ENCODE results near the gene MCRS1. TPM values are rescaled to one million over a fixed set of nuclear protein-coding genes. Genes with fewer than 3 reads are reported as not detected.
"Not testable (repeated sequence)": the region's sequence is repeated elsewhere in the genome, so short reads cannot be mapped to it uniquely, and the experiment has no call there.

MCRS1 gene
- total RNA-seq, 4 donors from 2014 or later = 43.7 to 71.9 (median 56.4) TPM

- TF ChIP-seq EP300 (IDR thresholded peaks at IDR 0.05) (no peak), CTCF (IDR thresholded peaks at IDR 0.05) (no peak), POLR2AphosphoS5 (IDR thresholded peaks at IDR 0.05) (no peak), POLR2A (IDR thresholded peaks at IDR 0.05; ENCODE audit: low read depth) (no peak)
- WGBS = 82% methylated on average over 13 of the region's 13 CpGs
- Histone ChIP-seq H3K27me3 (peaks cover 6 to 50% (median 23%) of the 10 kb centered on the region in 4 donors), H3K4me3 (no peak overlapping the region), H3K4me1 (peaks cover 14 to 26% (median 23%) of the 10 kb centered on the region in 4 donors), H3K27ac (replicated peaks in 1 of 4) (no peak overlapping the region), H3K36me3 (no peaks in the 10 kb centered on the region), H3K9me3 (no peaks in the 10 kb centered on the region)
- no peak for DNase-seq (ENCODE audit: extremely low spot score)
- intact Hi-C loops (cut with DNase I) = no loop called here
These were observed 33.1 kb downstream of the MCRS1 start for GRCh38 chr12:49534731-49535278.

- H3K27ac ChIP-seq (replicated peaks in 1 of 4); H3K4me3 ChIP-seq; H3K9me3 ChIP-seq; DNase-seq (ENCODE audit: extremely low spot score); H3K36me3 ChIP-seq; intact Hi-C loops (cut with DNase I): not testable (repeated sequence)
- 95% methylated on average over 5 of the region's 5 CpGs for WGBS
- Histone ChIP-seq H3K27me3 (peaks cover 6 to 43% (median 16%) of the 10 kb centered on the region in 4 donors), H3K4me1 (peaks cover 14 to 21% (median 18%) of the 10 kb centered on the region in 4 donors)
These were observed 33.8 kb downstream of the MCRS1 start for GRCh38 chr12:49534122-49534521.

GRCh38 chr12:49533331-49533730 lies 34.6 kb downstream of the MCRS1 start:
- peaks cover 9 to 14% (median 11%) of the 10 kb centered on the region in 4 donors for H3K4me1 ChIP-seq
- intact Hi-C loops (cut with DNase I) = no loop called here
- no peak overlapping the region for H3K4me3 ChIP-seq
- WGBS = 89% methylated on average over 10 of the region's 10 CpGs
- DNase-seq (ENCODE audit: extremely low spot score) = no peak
- peaks cover 2 to 35% (median 10%) of the 10 kb centered on the region in 4 donors for H3K27me3 ChIP-seq
- H3K36me3 ChIP-seq = no peaks in the 10 kb centered on the region
- no peak overlapping the region for H3K27ac ChIP-seq (replicated peaks in 1 of 4)
- TF ChIP-seq CTCF (IDR thresholded peaks at IDR 0.05) = no peak
- no peak for TF ChIP-seq EP300 (IDR thresholded peaks at IDR 0.05)
- no peak for TF ChIP-seq POLR2A (IDR thresholded peaks at IDR 0.05; ENCODE audit: low read depth)
- TF ChIP-seq POLR2AphosphoS5 (IDR thresholded peaks at IDR 0.05) = no peak
- no peaks in the 10 kb centered on the region for H3K9me3 ChIP-seq

- Histone ChIP-seq H3K27ac (replicated peaks in 1 of 4) (no peak overlapping the region), H3K27me3 (peaks cover 0 to 19% (median 0%) of the 10 kb centered on the region in 4 donors), H3K36me3 (peaks cover 0 to 12% (median 8%) of the 10 kb centered on the region in 4 donors), H3K4me1 (no peaks in the 10 kb centered on the region), H3K4me3 (no peak overlapping the region), H3K9me3 (no peaks in the 10 kb centered on the region)
- intact Hi-C loops (cut with DNase I) = no loop called here
- TF ChIP-seq POLR2AphosphoS5 (IDR thresholded peaks at IDR 0.05) = no peak
- no peak for TF ChIP-seq CTCF (IDR thresholded peaks at IDR 0.05)
- no peak for TF ChIP-seq EP300 (IDR thresholded peaks at IDR 0.05)
- TF ChIP-seq POLR2A (IDR thresholded peaks at IDR 0.05; ENCODE audit: low read depth) = no peak
- WGBS = 84% methylated on average over 2 of the region's 2 CpGs
- no peak for DNase-seq (ENCODE audit: extremely low spot score)
These were observed 36.2 kb downstream of the MCRS1 start for GRCh38 chr12:49531745-49532144.

GRCh38 chr12:49529414-49529813 lies 38.5 kb downstream of the MCRS1 start:
- H3K9me3 ChIP-seq = no peaks in the 10 kb centered on the region
- intact Hi-C loops (cut with DNase I) = no loop called here
- DNase-seq (ENCODE audit: extremely low spot score) = no peak
- peaks cover 17 to 36% (median 30%) of the 10 kb centered on the region in 4 donors for H3K36me3 ChIP-seq
- TF ChIP-seq POLR2AphosphoS5 (IDR thresholded peaks at IDR 0.05) (no peak), EP300 (IDR thresholded peaks at IDR 0.05) (no peak), POLR2A (IDR thresholded peaks at IDR 0.05; ENCODE audit: low read depth) (no peak), CTCF (IDR thresholded peaks at IDR 0.05) (no peak)
- no peaks in the 10 kb centered on the region for H3K4me1 ChIP-seq
- H3K27me3 ChIP-seq = no peaks in the 10 kb centered on the region
- no peak overlapping the region for H3K4me3 ChIP-seq
- H3K27ac ChIP-seq (replicated peaks in 1 of 4) = no peak overlapping the region
- 95% methylated on average over 1 of the region's 1 CpG for WGBS
